ENCODE results near the gene RING1. TPM values are rescaled to one million over a fixed set of nuclear protein-coding genes. Genes with fewer than 3 reads are reported as not detected.

RING1 gene
- total and polyA plus RNA-seq, 3 donors from 2014 or later, result 36.2 to 60.2 (median 38.0) TPM

DNA sequence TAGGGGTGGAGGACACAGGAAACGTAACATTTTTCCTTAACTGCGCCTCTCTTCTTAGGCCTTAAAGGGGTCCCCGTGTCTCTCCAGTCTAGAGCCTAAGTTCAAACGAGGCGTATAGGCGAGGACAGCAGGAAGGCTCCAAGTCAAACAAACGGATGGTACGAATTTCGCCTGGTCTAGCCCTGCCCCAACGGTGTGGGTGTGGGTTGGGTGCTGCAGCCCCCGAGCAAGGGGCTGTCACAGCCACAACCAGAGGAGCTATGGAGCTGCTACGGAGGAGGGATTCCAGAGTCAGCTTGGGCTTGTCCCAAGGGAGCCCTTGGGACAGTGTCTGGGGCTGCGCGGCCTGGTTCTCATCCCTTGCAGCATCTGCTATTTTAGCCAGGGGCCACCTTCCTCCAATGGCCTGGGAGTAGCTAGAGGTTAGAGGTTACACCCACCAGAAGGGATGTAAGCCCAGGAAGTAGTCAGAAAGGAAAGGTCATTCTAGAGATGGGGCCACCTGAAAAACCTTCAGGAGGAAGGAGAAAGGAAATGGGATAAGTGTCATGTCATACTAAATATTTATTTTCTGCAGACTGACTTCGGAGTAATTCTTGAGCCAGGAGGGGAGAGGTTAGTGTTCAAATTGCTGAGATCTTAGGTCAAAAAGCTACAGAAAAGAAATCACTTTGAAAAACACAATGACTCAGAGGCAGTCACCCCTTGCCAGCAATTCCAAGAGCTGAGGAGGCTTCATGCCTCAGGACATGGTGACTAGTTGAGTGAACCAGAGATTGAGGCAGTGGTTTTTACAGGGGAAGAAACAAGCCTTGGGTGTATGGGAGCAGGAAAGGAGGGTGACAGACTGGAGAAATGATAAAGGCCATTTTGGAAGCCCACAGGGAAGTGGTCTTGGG, 41.7 kb downstream of the RING1 start:
- Histone ChIP-seq H3K36me3 (ENCODE audit: low read depth, missing control alignments) (no peaks in the 10 kb centered on the region), H3K27ac (peak overlapping the region; percentile 94 to 98), H3K27me3 (no peaks in the 10 kb centered on the region), H3K4me3 (peak overlapping the region; percentile 68 to 72), H3K9me3 (no peaks in the 10 kb centered on the region), H3K4me1 (peaks cover 21% of the 10 kb centered on the region)
- no peak for DNase-seq
- intact Hi-C loops (cut with DNase I; ENCODE audit: low total_unique reads), result no loop called here
- TF ChIP-seq, protein P1, sequence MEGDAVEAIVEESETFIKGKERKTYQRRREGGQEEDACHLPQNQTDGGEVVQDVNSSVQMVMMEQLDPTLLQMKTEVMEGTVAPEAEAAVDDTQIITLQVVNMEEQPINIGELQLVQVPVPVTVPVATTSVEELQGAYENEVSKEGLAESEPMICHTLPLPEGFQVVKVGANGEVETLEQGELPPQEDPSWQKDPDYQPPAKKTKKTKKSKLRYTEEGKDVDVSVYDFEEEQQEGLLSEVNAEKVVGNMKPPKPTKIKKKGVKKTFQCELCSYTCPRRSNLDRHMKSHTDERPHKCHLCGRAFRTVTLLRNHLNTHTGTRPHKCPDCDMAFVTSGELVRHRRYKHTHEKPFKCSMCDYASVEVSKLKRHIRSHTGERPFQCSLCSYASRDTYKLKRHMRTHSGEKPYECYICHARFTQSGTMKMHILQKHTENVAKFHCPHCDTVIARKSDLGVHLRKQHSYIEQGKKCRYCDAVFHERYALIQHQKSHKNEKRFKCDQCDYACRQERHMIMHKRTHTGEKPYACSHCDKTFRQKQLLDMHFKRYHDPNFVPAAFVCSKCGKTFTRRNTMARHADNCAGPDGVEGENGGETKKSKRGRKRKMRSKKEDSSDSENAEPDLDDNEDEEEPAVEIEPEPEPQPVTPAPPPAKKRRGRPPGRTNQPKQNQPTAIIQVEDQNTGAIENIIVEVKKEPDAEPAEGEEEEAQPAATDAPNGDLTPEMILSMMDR (IDR thresholded peaks at IDR 0.05), result no peak
- TF ChIP-seq POLR2A (IDR thresholded peaks at IDR 0.05), result no peak
- 6 to 19% methylated on average over 5 to 15 of the region's 15 CpGs for WGBS, 2 donors

DNA sequence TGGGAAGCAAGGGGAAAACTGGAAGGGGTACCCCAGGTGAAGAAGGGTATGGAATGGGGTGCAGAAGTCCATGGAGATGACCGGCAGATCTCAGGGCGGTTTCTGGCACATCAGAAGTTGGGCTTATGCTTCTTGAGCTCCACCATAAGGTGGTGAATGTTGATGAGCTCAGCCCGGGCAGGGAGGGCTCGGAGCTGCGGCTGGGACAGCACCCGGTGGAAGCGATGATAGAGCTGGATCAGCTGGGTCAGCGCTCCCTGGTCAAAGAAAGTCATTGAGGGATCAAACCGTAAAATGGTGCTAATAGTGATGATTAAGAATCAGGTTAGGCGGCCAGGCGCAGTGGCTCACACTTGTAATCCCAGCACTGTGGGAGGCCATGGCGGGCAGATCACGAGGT, 42.4 kb downstream of the RING1 start:
- Histone ChIP-seq H3K36me3 (ENCODE audit: low read depth, missing control alignments) (no peaks in the 10 kb centered on the region), H3K27me3 (no peaks in the 10 kb centered on the region), H3K4me1 (peaks cover 21% of the 10 kb centered on the region), H3K4me3 (no peak overlapping the region), H3K9me3 (no peaks in the 10 kb centered on the region), H3K27ac (peak overlapping the region in 1 of 2 donors; percentile 98)
- TF ChIP-seq POLR2A (IDR thresholded peaks at IDR 0.05), result no peak
- TF ChIP-seq, protein P1 (IDR thresholded peaks at IDR 0.05), result no peak
- WGBS, 2 donors, result 92 to 93% methylated on average over 13 of the region's 13 CpGs
- intact Hi-C loops (cut with DNase I; ENCODE audit: low total_unique reads), result no loop called here
- DNase-seq, result no peak

DNA sequence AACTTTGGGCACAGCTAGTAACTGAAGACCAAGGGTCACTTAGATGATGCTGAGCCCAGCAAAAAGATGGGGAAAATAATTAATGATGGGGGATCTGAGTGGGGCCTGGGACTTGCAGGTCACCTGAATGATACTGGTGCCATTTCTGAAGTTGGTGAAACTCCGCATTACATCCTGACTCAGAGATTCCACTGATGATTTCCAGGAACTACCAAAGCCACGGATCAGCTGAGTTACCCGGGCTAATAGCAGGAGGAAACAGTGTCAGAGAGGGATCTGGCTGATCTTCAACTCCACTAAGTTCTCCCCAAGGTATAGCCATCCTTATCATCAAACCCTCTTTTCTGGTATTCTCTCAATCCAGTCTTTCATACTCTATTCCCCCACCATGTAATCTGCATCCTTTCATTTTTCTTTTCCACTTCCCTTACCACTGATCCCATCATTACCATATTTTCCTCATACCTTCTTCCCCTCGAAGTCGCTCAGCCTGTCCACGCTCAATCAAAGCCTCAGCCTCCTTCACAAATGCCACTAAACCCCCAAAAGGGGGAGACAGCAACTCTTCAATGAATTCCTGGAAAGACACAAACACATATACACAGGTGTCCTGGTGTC, 43.2 kb downstream of the RING1 start:
- H3K36me3 ChIP-seq (ENCODE audit: low read depth, missing control alignments), result no peaks in the 10 kb centered on the region
- H3K27me3 ChIP-seq, result no peaks in the 10 kb centered on the region
- H3K4me1 ChIP-seq, result peaks cover 21% of the 10 kb centered on the region
- no peak overlapping the region for H3K4me3 ChIP-seq
- no peaks in the 10 kb centered on the region for H3K9me3 ChIP-seq
- intact Hi-C loops (cut with DNase I; ENCODE audit: low total_unique reads), result no loop called here
- DNase-seq, result no peak
- WGBS, 2 donors, result 87 to 92% methylated on average over 6 of the region's 6 CpGs
- TF ChIP-seq, protein P1 (IDR thresholded peaks at IDR 0.05), result no peak
- TF ChIP-seq POLR2A (IDR thresholded peaks at IDR 0.05), result no peak
- no peak overlapping the region for H3K27ac ChIP-seq

DNA sequence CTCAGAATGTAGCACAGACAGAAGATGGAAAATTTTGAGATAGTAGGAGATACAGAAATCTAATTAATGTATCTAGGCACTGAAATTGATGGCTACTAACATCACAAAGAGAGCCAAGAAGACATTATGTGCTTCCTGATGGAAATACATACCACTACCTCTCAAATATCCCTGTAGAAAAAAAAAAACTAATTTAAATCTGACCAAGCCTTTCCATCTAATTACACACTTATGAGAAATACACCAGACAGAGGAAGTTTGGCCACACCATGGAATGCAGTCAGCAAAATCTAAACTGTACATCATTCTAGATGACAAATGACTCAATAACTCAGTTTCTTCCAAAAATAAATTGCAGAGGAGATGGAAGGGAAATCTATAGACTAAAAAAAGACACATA, 44.5 kb downstream of the RING1 start:
- Histone ChIP-seq H3K27me3 (no peaks in the 10 kb centered on the region), H3K4me1 (peaks cover 19% of the 10 kb centered on the region), H3K4me3 (no peak overlapping the region), H3K9me3 (no peaks in the 10 kb centered on the region), H3K36me3 (ENCODE audit: low read depth, missing control alignments) (no peaks in the 10 kb centered on the region), H3K27ac (no peak overlapping the region)
- DNase-seq, result no peak
- TF ChIP-seq, protein P1 (IDR thresholded peaks at IDR 0.05), result no peak
- no peak for TF ChIP-seq POLR2A (IDR thresholded peaks at IDR 0.05)
- intact Hi-C loops (cut with DNase I; ENCODE audit: low total_unique reads), result no loop called here

Measured in testis (tissue), 3 donors.